HG02870 (cell line): ENCODE measurements around the gene CAMK2A.

ENCODE experiments used
- ATAC-seq: cut with Tn5 transposase; IDR thresholded peaks from one replicate; pipeline ENCODE4 v1.9.1; 2021; ENCODE audit warnings: mild to moderate bottlenecking, moderate library complexity; ENCODE audit not compliant: unreplicated experiment

The CAMK2A gene

GRCh38 chr5:150301901-150302300, 12.3 kb upstream of the CAMK2A start:
- no peak for ATAC-seq

DNA sequence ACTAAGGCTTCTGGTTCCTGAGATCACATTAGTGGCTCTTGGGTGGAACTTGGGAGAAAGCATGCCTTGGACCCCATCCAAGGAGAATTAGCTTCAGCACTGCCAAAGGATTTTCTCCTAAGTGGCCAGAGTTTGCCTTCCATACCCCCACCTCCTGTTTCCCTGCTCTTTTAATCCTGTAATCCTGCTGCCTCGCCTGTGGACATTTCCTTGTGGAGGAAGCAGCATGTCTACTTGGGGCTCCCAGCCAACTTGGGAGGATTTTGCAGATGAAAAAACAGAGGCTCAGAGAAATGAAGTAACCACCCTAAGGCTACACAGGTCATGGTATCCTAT, 11.6 kb upstream of the CAMK2A start:
- no peak for ATAC-seq

GRCh38 chr5:150300496-150301169, 11.1 kb upstream of the CAMK2A start:
- ATAC-seq = no peak

DNA sequence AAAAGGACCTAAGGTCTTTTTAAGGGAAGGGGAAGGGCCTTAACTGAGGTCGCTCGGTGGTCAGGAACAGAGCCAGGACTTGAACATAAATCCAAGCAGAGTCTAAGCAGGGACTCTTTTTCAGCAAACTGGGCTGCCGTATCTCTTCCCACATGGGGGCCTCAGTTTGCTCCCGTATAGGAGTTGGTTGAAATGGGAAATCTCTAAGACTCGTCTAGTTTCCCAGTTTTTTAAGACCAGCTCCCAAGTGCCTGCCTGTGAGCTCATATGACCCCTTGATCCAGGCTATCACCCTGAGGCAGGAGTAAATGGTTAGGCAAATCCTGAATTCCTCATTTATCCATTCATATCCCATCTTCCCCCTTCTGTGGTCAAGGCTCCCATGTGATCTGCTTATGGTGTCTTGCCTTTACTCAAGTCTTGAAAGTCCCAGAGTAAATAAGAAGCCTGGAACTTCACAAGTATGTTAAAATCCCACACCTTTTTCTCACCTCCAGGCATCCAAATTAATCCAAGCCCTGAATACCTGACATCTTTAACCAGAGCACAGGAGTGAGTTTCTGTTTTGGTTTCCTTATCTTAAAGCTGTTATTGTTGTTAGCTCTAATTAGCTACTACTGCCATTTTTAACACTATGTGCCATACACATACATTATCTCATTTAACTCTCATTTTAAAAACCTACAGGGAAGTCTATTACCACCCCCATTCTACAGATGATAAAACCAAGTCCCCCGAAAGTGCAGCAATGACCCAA, 10.2 kb upstream of the CAMK2A start:
- ATAC-seq = no peak

DNA sequence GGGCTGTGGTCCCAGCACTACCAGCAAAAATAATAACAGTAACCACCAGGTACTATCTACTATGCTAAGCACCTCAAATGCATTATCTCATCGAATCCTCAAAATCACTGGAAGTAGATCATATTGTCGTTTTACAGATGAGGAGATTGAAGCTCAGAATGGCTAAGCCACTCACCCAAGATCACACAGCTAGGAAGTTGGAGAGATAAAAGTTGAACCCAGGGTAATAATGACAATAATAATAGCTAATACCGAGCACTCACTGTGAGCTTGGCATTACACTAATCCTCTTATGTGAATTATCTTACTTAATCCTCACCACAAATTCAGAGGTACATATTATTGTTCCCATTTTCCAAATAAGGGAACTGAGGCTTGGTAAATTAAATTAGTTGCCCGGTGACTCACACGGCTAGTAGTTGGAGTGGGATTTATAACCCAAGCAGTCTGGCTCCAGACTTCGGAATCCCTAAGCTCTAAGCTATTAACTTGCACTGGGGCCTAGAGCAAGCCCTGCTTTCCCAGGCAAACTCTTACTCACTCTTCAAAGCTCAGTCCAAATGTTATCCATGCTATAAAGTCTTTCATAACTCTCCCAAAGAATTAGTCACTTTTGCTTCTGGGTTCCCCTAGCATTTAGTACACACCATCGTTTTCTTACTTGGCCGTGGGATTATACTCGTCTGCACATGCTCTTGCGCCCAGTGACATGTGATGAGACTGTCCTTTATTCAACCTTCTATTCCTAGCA, 9.3 kb upstream of the CAMK2A start:
- no peak for ATAC-seq

- no peak for ATAC-seq
These were observed 8.5 kb upstream of the CAMK2A start for GRCh38 chr5:150297934-150298595.

DNA sequence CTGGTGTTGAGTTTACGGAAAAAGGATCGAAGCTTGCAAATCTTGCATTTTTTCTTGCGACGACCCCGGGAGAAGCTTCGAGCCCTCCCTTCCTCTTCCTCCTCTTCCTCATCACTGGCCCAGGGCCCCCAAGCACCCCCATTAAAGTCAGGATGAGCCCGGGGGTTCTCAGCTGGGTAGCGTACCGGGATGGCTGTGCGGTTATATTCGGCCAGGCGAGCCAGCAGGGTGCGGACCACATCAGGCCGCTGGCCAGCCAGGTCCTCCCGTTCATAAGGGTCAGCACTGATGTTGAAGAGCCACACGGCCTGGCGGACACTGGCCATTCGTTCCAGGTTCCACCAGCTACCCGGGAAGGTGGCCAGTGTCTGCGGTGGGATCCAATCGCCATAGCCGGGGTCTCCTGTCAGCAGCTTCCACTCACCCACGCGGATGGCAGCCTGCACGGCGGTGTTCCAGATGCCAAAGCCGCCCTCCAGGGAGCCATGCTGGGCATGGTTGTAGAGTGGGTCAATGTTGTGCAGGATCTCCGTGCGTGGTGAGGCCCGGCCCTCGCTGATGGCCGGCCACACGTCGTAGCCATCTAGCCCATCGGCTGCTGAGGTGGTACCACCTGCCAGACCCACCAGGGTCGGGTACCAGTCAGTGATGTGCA, 7.8 kb upstream of the CAMK2A start:
- no peak for ATAC-seq

- no peak for ATAC-seq
These were observed 6.9 kb upstream of the CAMK2A start for GRCh38 chr5:150296496-150296895.

DNA sequence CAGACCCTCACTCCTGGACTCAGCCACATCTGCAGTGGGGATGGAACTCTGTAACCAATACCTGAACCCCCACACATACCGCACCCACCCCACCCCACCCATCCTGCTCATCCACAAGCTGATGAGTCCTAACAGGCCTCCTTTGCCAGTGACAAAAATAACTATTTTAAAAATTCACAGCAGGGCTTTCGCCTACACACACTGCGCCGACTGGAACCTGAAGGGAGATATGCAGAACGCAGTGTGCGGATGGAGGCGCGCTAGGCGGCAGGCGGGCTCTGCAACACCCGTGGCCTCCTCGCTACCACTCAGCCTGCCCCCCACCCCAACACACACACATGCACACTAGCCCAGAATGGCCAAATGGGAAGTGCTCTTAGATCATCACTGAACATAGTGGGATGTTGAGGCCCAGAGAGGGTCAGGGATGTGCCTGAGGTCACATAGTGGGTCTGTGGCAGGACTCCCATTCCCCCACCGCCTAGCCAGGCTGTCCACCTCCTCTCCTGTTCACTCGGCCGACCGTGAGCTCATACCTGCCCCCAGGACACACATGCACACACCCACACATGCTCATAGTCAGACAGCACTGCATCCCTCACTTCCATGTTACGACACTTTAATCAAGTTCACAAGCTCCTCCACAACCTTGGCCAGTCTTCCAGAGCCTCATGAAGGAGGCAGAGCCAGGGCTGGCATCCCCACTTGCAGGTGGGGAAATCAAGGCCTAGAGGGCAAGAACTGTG, 6.3 kb upstream of the CAMK2A start:
- ATAC-seq = no peak

GRCh38 chr5:150295172-150295634, 5.6 kb upstream of the CAMK2A start:
- ATAC-seq = no peak

GRCh38 chr5:150294551-150295071, 5.0 kb upstream of the CAMK2A start:
- no peak for ATAC-seq

DNA sequence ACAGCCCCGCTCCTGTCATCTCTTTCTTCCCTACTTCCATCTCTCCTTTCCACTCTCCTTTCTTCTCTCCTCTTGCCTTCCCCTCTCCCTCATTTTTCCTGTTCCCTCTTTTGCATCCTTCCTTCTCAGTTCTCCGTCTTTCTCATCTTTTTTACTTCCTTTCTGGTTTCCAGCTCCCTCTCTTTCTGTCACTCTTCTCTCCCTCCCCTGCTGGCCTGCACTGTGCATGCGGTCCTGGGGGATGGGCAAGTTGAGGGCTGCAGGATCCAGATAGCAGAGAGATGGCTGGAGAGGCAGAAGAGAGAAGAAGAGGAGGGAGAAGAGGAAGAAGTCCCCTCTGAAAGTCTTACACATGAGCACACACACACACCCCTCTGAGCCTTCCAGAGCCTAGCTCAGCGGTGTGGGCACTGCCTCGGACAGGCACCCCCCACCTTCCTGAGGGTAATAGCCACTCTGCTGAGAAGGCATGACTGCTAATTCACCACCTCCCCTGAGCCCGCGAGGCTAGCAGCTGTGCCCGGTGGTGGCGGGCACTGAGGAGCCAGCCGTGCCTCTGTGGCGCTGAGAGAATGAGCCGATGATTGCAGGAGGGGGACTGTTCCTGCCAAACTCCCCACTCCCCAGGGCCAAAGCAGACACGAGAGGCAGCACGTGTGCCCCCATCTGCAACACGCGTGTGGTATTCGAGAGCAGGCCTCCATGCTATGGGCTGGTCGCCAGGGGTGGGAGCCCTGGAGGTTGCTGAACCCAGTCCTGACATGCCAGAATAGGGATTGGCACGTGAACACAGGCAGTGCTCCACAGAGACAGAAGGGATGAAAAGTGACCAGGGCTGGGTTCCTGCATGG, 3.7 kb upstream of the CAMK2A start:
- no peak for ATAC-seq

DNA sequence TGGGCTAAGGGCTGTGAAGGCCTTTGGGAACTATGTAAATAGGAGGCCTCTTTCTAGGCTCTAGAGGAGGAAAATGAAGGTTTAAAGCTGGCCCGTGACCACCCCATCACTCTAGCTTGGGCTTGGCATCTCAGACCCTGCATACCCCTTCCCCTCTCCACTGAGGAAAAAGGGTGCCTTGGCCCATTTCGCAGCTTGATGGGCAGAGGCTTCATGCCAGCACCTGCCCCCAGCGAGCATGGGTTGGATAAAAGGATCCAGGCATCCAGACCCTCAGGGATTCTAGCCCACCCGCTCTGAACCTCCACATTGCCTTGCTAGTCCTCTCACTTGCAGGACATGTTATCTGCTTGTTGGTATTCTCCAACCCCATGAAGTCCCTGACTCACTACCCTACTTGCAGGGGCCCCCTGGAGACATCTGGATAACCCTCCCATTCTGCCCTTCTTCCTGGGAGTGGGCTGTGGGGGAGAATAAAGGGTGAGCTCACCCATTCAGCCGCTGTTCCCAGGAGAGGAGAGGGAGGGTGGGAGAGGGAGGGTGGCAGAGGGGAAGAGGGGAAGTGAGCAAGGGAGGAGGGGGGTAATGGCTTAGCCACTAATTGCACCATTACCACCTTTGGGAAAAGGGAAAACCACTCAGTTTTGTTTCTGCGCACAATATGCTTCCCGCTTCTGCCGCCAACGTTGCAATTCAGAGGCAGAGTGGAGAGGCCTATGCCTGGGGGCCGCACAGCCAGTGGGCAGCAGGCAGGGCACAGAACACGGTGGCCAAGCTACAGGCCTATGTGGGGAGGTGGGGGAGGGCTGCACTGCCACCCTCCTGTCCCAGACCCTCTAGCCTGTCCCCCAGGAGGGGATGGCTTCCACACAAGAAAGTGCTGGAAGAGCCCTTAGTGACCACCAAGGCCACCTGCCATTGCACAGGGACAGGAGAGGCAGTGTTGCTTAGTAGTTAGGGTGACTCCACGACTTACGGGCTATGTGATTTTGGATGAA, 2.1 kb upstream of the CAMK2A start:
- ATAC-seq = no peak

DNA sequence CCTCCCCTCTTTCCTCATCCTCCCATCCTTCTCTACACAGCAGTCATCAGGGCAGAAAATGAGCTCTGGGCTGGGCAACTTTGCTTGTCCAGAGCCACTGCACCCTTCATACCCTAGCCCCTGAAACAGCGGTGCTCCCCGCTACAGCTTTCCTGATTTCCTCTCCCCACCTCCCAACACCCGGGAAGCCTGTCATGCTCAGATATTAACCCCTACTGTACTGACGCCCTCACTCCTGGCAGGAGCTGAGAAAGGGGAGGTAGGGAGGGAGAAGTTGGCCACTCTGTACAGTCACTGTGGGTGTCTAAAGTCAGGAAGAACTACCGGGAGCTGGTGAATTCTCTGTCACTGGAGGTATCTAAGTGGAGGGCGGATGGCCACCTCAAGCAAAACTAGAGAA, 782 bp downstream of the CAMK2A start:
- no peak for ATAC-seq

GRCh38 chr5:150288361-150288760, 1.2 kb downstream of the CAMK2A start:
- ATAC-seq = no peak

GRCh38 chr5:150286820-150287219, 2.8 kb downstream of the CAMK2A start:
- ATAC-seq = no peak

GRCh38 chr5:150285114-150285513, 4.5 kb downstream of the CAMK2A start:
- ATAC-seq = no peak

DNA sequence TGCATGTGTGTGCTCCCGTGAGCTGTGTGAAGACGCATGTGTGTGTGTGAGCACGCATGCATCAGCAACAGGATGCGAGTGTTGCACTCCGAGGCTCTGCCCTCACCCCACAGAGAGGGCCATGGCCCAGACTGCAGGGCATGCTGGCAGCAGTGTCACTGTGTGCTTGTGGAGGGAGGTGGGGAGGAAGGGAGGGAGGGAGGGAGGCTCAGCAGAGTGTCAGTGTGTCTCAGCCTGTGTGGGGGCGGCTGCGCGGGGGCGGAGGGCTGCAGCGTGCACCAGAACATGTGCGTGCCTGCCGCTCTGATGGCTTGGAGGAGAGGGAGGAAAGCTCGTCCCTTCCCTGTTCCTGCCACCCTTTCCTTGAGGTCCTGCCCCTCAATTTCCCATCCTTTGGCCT, 5.3 kb downstream of the CAMK2A start:
- no peak for ATAC-seq
